SU-DHL-6 (cell line): ENCODE data around the gene SKIC8.

Experiments used
- CTCF ChIP-seq: fragments of 200-600 bp; sonication (generic); IDR thresholded peaks from one replicate; pipeline ENCODE4 v1.5.1; 2017; ENCODE audit warnings: antibody characterized with exemption, mild to moderate bottlenecking, low read length, moderate library complexity; ENCODE audit not compliant: insufficient read depth, poor library complexity, severe bottlenecking
- EZH2phosphoT487 ChIP-seq: fragments of 200-600 bp; sonication (generic), shearing (Covaris generic); conservative IDR thresholded peaks from 2 replicates; pipeline ENCODE4 v1.6.1; 2018; ENCODE audit warnings: mild to moderate bottlenecking, antibody characterized with exemption, low read length, moderate library complexity, mixed read lengths

DNA sequence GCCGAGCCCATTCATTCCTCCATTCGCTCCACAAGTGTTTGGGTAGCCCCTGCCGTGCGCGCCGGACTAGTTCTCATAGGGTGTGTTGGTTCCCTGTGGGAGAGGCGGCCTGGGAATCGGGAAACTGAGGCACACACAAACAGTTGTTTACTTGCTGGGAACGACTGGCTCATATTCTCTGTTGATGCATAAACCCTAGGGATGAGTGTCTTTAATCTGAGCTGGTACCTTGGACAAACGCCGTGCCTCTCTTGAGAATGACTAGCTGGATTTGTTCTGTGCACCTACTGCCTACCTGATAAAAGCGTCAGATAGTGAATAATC, 34.3 kb downstream of the SKIC8 start:
- TF ChIP-seq EZH2phosphoT487 (no peak), CTCF (no peak)
